ENCODE results near the gene ABAT.
"Not testable (repeated sequence)": the region's sequence is repeated elsewhere in the genome, so short reads cannot be mapped to it uniquely, and the experiment has no call there.

ABAT gene

DNA sequence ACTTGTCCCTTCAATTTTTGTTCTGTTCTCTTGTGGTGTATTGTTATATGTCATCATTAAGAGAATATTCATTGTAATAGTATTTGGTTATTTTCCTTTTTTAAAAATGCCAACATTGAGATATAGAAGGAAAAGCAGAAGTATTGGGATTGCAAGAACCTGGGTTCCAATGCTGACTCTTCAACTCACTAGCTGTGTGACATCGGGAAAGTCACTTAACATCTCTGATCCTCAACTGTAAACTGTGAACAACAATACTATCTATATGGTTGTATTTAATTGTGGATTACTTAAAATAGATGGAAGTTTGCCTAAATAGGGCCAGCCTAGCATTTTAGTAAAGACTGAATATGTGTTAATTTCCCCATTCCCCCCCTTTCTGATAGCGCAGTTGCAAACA lies 67.2 kb downstream of the ABAT start:
- DNase-seq (ENCODE audit: low spot score) (no peak), FAIRE-seq (no peak)

DNA sequence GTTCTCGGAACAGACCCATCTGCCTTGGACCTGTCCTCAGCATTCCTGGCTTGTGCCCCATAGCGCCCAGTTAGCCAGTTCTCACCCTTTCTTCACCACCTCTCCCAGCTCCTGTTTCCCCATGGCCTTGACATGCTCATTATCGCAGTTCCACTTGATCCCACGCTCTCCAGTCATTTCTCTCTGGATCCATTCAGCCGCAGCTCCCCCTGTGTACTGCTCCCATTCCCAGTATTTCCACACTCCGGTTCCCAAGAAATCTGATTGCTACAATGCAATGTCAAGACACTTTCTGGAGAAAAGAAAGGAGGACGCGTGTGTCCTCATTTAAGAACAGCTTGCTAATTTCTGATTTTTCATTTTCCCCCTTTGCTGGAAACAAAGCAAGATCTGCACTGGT lies 67.7 kb downstream of the ABAT start:
- DNase-seq (ENCODE audit: low spot score) (no peak), FAIRE-seq (no peak)

DNA sequence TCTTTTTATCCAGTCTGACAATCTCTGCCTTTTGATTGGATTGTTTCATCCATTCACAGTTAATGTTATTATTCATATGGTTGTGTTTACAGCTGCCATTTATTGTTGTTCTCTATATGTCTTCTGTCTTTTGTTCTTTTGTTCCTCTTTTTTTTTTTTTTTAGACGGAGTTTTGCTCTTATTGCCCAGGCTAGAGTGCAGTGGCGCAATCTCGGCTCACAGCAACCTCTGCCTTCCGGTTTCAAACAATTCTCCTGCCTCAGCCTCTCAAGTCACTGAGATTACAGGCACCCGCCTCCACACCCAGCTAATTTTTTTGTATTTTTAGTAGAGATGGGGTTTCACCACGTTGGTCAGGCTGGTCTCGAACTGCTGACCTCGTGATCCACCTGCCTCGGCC lies 74.5 kb downstream of the ABAT start:
- DNase-seq (ENCODE audit: low spot score); FAIRE-seq: not testable (repeated sequence)

DNA sequence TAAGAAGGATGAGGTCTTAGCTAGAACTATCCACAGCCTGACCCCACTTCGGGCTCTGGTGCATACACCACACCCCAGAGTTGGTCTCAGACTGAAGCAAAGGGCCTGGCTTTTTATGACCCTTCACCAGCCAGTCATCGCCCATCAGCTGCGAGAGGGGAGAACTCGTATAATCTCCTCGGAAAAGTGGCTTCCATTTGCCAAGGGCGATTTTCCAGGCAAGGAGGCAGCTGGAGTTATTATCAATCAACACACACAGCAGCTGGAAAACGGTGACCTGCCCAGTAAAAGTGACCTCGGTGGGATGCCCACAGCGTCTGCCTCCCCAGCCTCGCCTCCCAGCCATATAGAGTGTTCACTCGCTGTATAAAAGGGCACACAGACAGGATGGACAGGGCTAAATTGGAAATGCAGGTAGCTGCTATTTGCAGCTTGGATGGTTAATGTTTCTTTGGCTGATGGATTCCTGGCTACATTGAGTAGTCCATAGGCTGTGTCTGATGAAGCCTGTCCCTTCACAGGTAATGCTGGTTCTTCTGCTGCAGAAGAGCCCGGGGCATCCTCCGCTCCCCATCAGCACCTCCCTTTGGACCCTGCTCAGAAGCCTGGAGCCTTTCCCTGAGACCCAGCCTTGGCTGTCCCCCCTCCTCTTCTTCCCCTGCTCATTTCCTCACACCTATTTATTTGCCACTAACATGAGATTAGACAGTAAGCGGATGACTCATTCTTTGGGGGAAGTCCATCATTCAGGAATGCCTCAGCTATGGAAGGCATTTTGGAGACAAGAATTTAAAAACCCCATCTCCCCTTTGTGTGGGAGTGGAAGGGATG lies 77.3 kb downstream of the ABAT start:
- DNase-seq (ENCODE audit: low spot score) = peak; percentile 62
- FAIRE-seq = peak; percentile 30

DNA sequence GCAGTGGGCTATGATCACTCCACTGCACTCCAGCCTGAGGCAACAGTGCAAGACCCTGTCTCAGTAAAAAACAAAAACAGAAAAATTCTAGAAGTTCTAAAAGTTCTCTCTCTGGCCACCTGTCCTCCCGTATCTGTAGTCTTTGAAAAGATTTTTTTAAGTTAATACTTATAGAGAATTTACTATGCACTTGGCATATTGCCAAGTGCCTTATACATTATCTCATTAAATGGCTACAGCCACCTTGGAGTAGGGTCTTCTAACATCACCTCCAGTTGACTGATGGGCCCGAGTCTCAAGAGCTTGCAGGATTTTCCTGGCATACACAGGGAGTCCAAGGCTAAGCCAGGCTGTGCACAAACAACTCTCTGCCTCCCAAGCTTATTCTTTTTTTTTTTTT lies 78.3 kb downstream of the ABAT start:
- DNase-seq (ENCODE audit: low spot score) (no peak), FAIRE-seq (no peak)

DNA sequence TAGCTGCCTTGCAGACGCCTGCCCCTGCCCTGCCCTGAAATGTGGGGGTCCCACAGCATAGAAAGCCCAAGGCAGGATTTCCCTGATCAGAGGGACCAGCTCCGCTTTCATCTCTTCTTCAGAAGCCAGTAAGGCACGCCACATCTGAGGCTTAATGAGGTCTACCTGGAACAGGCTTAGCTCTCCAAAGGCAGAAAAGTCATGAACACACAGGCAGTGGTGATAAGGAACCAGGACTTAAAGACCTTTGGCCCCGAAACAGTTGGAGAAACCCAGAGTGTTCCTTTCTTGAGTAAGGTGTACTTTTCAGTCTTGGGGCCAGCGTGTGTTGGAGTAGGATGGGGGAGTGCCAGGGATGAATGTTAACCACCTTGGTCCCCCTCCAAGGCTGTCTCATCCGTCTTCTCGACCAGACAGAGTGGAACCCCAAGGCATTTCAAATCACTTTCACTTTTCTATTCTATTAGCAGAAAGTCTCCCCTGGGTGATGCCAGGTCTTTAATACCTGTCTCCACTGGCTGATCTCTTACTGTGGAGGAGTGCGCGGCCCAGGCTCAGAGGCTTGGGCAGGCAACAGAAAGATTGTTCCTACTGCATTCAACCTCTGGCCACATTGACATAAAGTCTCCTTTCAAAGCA lies 79.1 kb downstream of the ABAT start:
- no peak for DNase-seq (ENCODE audit: low spot score)
- no peak for FAIRE-seq

DNA sequence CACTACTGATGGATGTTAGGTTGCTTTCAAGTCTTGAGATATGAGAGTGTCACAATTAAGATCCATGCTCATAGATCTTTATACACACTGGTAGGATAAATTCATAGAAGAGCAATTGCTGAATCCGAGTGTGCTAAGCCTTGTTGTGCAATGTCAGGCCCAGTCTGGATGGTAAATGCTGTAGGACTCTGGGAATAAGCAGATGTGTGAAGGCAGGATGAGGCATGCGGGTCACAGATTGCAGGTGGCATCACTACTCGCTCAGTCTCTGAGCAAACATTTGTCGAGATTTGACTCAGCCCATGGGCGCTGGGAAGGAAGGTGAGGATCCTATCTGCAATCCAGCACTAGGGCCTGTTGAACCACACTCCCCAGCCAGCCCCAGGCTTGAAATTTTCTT lies 82.3 kb downstream of the ABAT start:
- FAIRE-seq (no peak), DNase-seq (ENCODE audit: low spot score) (no peak)

DNA sequence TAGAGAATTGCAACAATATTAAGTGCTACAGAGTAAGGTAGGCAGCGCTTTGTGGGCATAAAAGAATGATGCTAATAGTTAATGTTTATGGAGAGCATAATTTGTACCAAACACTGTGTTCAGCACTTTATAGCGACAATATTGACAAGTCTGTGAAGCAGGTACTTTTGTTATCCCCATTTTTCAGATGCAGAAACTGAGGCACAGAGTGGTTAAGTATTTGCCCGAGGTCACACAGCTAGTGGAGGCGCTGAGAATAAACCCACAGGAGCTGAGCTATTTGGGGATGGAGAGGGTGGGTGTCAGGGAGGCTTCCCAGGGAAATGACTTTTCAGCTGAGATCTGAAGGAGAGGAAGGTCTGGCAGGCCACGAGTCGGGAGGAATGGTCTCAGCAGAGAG lies 83.6 kb downstream of the ABAT start:
- DNase-seq (ENCODE audit: low spot score) (no peak), FAIRE-seq (no peak)

DNA sequence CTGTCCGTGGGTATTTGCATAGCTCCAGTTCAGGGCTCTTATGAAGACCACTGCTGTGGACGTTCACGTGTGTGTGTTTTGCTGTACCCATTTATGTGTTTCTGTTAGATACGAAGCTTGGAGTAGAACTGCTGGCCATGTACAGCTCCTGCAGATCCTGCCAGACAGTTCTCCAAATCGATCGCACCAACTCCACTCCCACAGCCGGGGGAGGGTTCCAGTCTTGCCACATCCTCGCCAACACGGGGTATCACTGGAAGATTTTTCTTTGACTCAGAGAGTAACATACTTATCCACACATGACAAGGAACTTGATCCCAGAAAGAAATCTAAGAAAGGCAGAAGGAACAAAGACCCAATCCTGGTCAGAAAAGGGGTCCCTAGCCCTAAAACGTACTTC lies 85.6 kb downstream of the ABAT start:
- FAIRE-seq = no peak
- no peak for DNase-seq (ENCODE audit: low spot score)

DNA sequence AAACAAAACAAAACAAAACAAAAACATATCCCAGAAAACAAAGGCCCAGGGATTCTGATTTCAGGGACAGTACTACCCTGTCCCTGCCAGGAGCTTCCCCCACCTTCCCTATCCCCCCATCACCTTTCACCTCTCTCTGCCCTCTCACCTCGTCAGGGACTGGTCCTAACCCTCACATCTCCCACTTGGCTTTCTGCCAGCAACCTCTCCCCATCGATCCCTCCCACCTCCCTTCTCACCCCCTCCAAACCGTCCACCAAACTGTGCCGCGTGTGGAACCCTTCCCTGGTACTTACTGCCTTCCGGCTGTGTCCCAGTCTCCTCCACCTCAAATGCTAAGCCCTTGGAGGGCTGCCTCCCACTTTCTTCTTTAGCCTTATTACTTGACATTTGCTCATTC lies 86.7 kb downstream of the ABAT start:
- FAIRE-seq = no peak

DNA sequence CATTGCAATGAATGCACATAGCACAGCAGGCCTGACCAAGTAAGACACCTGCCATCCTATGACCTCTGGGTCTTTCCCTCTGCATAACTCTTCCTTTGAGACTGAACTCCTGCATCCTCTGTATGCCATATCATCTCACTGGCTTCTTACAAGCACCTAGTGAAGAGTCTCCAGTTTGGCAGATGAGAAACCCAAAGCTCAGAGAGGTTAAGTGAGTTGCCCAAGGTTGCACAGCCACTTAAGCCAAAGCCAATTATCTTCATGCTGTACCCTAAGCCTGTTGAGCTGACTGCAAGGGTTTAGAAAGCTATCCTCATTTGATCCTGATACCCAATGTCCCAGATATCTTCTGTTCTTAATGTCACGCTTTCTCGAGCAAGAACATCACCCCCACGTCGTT lies 87.8 kb downstream of the ABAT start:
- FAIRE-seq = no peak
- no peak for DNase-seq (ENCODE audit: low spot score)

More for the DNA sequence above, 86.7 kb downstream of the ABAT start:
- no peak for DNase-seq (ENCODE audit: low spot score)

DNA sequence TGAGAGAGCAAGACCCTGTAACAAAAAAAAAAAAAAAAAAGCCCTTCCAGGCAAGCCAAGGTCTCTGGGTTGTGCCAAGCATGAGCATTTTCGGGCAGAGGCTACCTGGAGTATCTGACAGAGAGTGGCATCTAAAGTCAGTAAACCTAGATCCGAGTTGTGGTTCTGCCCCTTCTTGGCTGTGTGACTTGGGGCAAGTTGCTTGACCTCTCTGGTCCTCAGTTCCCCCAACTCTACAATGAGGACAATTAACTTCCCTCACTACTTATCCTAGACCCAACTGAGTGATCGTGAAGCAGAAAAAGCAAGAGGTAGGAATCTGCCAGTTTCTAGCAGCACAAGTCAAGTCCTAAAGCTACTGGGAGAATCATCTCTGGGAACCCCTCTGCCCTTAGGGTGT lies 88.7 kb downstream of the ABAT start:
- FAIRE-seq (no peak), DNase-seq (ENCODE audit: low spot score) (no peak)

DNA sequence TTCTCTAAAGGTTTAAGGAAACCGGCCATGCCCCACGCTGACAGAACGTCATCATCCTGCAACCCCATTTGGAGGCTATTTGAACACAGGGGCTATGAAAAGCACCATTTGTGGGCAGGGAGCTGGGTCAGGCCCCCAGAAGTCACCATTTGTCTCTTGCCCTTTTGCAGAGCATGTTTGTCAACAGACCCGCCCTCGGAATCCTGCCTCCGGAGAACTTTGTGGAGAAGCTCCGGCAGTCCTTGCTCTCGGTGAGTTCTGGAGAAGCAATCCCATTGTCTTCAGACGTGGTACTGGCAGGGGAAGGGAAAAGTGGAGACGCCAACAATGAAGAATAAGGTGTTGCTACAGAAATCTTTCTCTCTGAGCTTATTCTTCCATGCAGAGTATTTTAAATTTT lies 89.5 kb downstream of the ABAT start:
- DNase-seq (ENCODE audit: low spot score) (no peak), FAIRE-seq (no peak)

DNA sequence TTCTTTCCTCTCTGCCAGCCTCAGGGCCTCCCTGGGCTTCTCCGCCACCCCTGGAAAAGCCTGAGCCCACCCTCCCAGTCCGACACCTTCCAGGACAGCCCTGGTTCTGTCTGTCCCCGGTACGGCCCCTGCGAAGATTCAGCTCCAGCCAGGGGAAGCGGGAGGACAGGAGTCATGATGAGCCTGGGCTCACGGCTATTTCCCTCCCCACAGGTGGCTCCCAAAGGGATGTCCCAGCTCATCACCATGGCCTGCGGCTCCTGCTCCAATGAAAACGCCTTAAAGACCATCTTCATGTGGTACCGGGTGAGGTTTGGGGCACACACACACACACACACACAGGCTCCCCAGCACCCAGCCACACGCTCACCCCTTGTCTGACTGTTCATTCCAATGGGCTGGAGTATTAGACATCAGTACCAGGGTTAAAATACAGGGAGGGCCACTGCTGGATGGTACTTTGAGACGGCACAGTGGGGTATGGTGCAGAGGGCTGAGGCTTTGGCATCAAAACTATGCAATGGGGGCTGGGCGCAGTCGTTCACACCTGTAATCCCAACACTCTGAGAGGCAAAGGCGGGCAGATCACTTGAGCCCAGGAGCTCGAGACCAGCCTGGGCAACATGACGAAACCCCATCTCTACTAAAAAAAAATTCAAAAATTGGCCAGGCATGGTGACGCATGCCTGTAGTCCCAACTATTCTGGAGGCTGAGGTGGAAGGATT lies 90.3 kb downstream of the ABAT start:
- DNase-seq (ENCODE audit: low spot score) (no peak), FAIRE-seq (no peak)

DNA sequence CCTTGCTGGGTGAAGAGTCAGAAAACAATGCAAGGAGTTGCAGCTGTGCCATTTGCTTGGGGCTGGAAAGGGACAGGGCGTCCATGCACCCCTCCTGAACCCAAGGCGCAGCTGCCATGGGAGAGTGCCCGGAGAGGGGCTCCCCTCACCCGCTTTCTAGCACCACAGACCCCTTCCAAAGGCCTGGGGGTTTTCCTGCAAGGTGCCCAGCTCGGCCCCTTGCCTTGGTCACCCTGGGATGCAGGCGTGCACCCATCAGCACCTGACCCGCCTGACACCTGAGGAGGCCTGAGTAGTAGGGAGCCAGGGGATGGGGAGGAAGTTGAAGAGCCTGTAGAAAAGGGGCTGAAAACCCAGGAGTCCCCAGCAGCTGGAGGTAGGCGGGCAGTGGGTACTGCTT lies 92.8 kb downstream of the ABAT start:
- FAIRE-seq (no peak), DNase-seq (ENCODE audit: low spot score) (no peak)

DNA sequence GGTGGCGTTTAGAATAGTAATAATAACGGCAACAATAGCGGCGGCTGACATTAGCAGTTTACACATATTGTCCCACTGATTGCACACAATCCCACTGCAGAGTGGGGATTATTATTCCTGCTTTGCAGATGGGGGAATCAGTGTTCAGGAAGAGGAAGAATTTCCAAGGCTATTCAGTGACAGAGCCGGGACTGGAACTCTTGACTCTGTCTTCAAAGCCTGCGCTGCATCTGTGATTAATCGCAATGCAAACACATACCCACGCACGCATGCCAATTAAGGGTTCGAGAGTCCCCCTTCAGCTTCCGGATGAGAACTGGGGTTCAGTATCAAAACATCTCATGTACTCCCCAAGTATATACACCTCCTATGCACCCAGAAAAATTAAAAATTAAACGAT lies 93.9 kb downstream of the ABAT start:
- DNase-seq (ENCODE audit: low spot score) = no peak
- FAIRE-seq = no peak

DNA sequence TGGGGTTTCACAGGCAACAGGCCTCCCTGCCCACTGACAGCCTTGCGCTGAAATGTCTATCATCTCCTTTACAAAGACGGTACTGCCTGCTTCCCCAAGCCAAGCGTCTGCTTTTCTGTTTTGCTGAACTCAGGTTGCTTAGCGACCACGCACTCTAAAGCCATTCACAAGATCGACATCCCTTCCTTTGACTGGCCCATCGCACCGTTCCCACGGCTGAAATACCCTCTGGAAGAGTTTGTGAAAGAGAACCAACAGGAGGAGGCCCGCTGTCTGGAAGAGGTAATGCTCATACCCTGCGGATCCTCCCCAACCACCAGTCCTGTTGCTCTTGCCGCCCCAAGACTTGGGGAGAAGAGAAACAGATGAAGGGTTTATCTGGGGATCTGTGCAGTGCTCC lies 94.3 kb downstream of the ABAT start:
- FAIRE-seq = no peak
- no peak for DNase-seq (ENCODE audit: low spot score)

DNA sequence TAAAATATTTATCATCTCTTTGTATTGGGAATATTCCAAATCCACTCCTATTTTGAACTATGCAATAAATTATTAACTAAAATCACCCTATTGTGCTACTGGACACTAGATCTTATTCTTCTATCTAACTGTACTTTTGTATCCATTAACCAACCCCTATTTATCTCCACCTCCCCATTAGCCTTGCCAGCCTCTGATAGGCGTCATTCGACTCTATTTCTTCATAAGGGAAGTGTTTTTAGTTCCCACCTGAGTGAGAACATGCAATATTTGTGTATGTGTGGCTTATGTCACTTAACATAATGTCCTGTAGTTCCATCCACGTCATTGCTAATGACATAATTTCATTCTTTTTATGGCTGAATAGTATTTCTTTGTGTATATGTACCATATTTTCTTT lies 99.1 kb downstream of the ABAT start:
- DNase-seq (ENCODE audit: low spot score) (no peak), FAIRE-seq (no peak)

DNA sequence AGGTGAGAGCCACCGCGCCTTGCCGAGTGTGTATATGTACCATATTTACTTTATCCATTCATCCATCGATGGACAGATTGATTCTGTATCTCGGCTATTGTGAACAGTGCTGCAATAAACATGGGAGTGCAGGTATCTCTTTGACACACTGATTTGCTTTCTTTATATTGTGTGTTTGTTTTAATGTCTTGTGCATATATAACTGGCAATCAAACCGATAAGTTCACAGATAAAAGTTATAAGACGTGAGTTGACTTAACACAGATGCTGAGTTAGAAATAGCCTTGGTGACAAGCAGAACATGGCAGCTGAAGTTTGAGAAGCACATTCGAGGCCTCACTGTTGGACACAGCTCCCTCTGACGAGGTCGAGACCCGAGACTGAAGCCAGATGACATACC lies 99.8 kb downstream of the ABAT start:
- no peak for DNase-seq (ENCODE audit: low spot score)
- FAIRE-seq = no peak

DNA sequence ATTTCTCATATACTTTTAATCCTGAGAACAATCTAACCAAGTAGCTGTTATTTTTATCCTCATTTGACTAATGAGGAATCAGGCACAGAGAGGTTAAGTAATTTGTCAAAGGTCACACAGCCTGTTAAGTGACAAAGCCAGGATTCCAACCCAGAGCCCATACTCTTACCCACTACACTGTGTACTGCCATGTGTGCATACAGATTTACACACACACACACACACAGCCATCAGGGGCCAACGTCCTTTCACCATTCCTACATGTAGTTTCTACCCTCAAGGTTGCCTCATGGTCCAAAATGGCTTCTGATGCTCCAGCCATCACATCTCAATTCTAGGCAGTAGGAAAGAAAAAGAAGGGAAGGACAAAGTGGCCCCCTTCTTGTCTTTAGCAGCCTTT lies 100.9 kb downstream of the ABAT start:
- DNase-seq (ENCODE audit: low spot score) = no peak
- no peak for FAIRE-seq

DNA sequence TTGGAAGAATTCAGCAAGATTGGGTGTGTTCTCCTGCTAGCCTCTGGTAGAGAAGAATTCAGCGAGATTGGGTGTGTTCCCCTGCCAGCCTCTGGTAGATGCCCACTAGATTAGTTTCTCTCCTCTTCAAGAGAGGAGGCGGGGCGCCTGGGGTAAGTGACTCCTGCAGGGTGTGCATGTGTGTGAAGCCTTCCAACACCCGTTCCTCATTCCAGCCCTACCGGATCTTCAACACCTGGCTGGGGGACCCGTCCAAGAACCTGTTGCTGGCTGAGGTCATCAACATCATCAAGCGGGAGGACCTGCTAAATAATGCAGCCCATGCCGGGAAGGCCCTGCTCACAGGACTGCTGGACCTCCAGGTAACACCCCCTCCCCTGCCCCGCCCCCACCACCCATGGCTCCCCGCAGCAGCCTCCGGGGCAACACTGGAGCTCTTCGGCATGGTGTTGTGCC lies 101.7 kb downstream of the ABAT start:
- no peak for DNase-seq (ENCODE audit: low spot score)
- FAIRE-seq = no peak

DNA sequence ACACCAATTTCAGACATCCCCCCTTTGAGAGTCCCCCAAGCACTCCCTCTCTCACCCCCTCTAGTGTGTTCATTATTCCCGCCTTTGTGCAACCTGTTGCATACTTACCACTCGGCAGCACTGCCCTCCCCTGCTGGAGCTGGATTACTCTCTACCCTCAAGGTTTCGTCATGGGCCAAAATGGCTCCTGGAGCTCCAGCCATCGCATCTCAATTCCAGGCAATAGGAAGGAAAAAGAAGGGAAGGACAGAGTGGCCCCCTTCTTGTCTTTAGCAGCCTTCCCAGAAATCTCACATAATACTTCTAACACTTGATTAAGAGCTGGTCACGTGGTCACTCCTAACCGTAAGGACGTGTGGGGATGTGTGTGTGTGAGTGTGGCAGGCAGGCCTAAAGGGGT lies 102.8 kb downstream of the ABAT start:
- DNase-seq (ENCODE audit: low spot score) (no peak), FAIRE-seq (no peak)

DNA sequence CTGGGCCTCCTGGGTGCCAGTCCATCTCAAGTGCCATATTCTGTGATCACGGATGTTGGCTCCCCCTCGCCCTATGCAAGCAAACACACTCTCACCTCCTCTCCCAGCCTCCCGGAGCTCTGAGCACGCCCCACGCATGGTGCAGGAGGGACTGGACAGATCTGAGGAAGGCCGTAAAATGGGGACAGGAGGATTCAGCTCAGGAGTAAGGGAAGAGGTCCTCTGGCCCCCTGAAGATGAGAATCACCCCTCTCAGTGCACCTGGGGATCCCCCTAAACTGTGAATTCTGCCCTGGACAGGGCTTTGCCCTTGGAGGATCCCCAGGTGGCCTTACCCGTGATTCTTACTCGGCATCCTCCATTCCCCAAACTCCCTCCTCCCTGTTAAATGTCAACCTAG lies 107.4 kb downstream of the ABAT start:
- no peak for FAIRE-seq
- no peak for DNase-seq (ENCODE audit: low spot score)

All from RCC 7860 (cell line).